Liver (tissue), 9 donors: ENCODE results near the gene PLCB4. TPM values are rescaled to one million over a fixed set of nuclear protein-coding genes. Genes with fewer than 3 reads are reported as not detected.
A peak's percentile ranks its signal among the peaks of the same experiment; 100 is the strongest.

Source experiments
- DNase-seq: peaks from one replicate; pipeline ENCODE4 v3.0.0-alpha.2; 2017; ENCODE audit warnings: low spot score
- H3K27ac ChIP-seq, 2 donors: one replicate each; pipeline ENCODE4 v1.7.0; 2013; ENCODE audit warnings: inconsistent platforms in 2 of 2, low read length in 2 of 2, control low read depth in 1 of 2, low read depth in 1 of 2, mild to moderate bottlenecking in 1 of 2
- H3K27me3 ChIP-seq, 4 donors: one replicate each; pipeline versions ENCODE4 v1.6.1 to v1.7.0; 2013; ENCODE audit warnings: low read length in 3 of 4, inconsistent platforms in 1 of 4, mild to moderate bottlenecking in 1 of 4, moderate library complexity in 1 of 4; ENCODE audit not compliant: control insufficient read depth in 4 of 4, insufficient read depth in 4 of 4
- H3K36me3 ChIP-seq, 4 donors: one replicate each; pipeline versions ENCODE4 v1.6.1 to v1.7.0; 2013; ENCODE audit warnings: low read length in 3 of 4, mild to moderate bottlenecking in 3 of 4, low read depth in 1 of 4, moderate library complexity in 1 of 4; ENCODE audit not compliant: control insufficient read depth in 4 of 4, insufficient read depth in 3 of 4
- H3K4me1 ChIP-seq, 4 donors: one replicate each; pipeline versions ENCODE4 v1.6.1 to v1.7.0; 2013; ENCODE audit warnings: low read length in 3 of 4, mild to moderate bottlenecking in 3 of 4, moderate library complexity in 1 of 4; ENCODE audit not compliant: control insufficient read depth in 4 of 4, insufficient read depth in 4 of 4
- H3K4me3 ChIP-seq, 3 donors: one replicate each; pipeline versions ENCODE4 v1.6.1 to v1.7.0; 2013; ENCODE audit warnings: low read length in 3 of 3, control low read depth in 1 of 3, low read depth in 1 of 3, mild to moderate bottlenecking in 1 of 3
- H3K9ac ChIP-seq, 2 donors: one replicate each; pipeline ENCODE4 v1.7.0; 2013; ENCODE audit warnings: low read length in 2 of 2, mild to moderate bottlenecking in 2 of 2, moderate library complexity in 2 of 2, control low read depth in 1 of 2, low read depth in 1 of 2
- H3K9me3 ChIP-seq, 4 donors: one replicate each; pipeline versions ENCODE4 v1.6.1 to v1.7.0; 2013; ENCODE audit warnings: low read length in 3 of 4; ENCODE audit not compliant: control insufficient read depth in 4 of 4
- ATF3 ChIP-seq: IDR thresholded peaks from 2 replicates; pipeline ENCODE4 v1.6.1; 2016; ENCODE audit warnings: antibody characterized with exemption
- EGR1 ChIP-seq, 2 donors: IDR thresholded peaks; 2 replicates each; pipeline ENCODE4 v1.6.1; 2016 to 2018; ENCODE audit warnings: antibody characterized with exemption in 2 of 2, low read depth in 2 of 2
- FOXA1 ChIP-seq: IDR thresholded peaks from 2 replicates; pipeline ENCODE4 v1.6.1; 2016; ENCODE audit warnings: antibody characterized with exemption
- HNF4A ChIP-seq, 2 donors: conservative IDR thresholded peaks; 2 replicates each; pipeline ENCODE4 v1.6.1; 2016; ENCODE audit warnings: antibody characterized with exemption in 2 of 2, mild to moderate bottlenecking in 2 of 2
- HNF4G ChIP-seq: IDR thresholded peaks from 2 replicates; pipeline ENCODE4 v1.6.1; 2016; ENCODE audit warnings: antibody characterized with exemption
- MAX ChIP-seq: IDR thresholded peaks from 2 replicates; pipeline ENCODE4 v1.6.1; 2016; ENCODE audit warnings: antibody characterized with exemption
- NR2F2 ChIP-seq: IDR thresholded peaks from 2 replicates; pipeline ENCODE4 v1.6.1; 2016; ENCODE audit warnings: antibody characterized with exemption
- RAD21 ChIP-seq, 2 donors: IDR thresholded peaks; 2 replicates each; pipeline ENCODE4 v1.6.1; 2016; ENCODE audit warnings: antibody characterized with exemption in 2 of 2, mild to moderate bottlenecking in 2 of 2
- REST ChIP-seq: IDR thresholded peaks from 2 replicates; pipeline ENCODE4 v1.6.1; 2016; ENCODE audit warnings: antibody characterized with exemption, mild to moderate bottlenecking
- RXRA ChIP-seq, 2 donors: IDR thresholded peaks; 2 replicates each; pipeline ENCODE4 v1.6.1; 2017 to 2018; ENCODE audit warnings: antibody characterized with exemption in 2 of 2, mild to moderate bottlenecking in 1 of 2
- YY1 ChIP-seq: IDR thresholded peaks from 2 replicates; pipeline ENCODE4 v1.6.1; 2016; ENCODE audit warnings: antibody characterized with exemption, mild to moderate bottlenecking
- WGBS: extraction: QIAGEN DNeasy Blood & Tissue Kit; methylation state at CpG from one replicate; pipeline ENCODE4 v1.1.7; 2013; 5-methylcytosine and 5-hydroxymethylcytosine counted together
- polyA plus RNA-seq, 2 donors: library from polyadenylated mRNA; stranded (reverse) in 1 of 2; unstranded in 1 of 2; fragments of 200-250 nt in 1 of 2; fragments of >200 nt in 1 of 2; fragmentation: Nextera tagmentation in 1 of 2; extraction: Ambion mirVana in 1 of 2; gene quantifications; one replicate each; pipeline versions ENCODE4 v1.2.1 to v1.2.3, GENCODE V29; 2013 to 2015
- total RNA-seq, 2 donors: library from RNA; depleted of rRNA; stranded (reverse); fragments of >200 nt; gene quantifications; one replicate each; pipeline ENCODE4 v1.2.3, GENCODE V29; 2014
- TF ChIP-seq, protein P1 (sequence below): fragments of 150-350 bp; IDR thresholded peaks from 2 replicates; pipeline ENCODE4 v1.5.1; 2017; ENCODE audit warnings: improper control_type of control experiment, low read depth, low read length; ENCODE audit not compliant: missing input control
- TF ChIP-seq, protein P2 (sequence below): IDR thresholded peaks from 2 replicates; pipeline ENCODE4 v1.6.1; 2016; ENCODE audit warnings: antibody characterized with exemption
- donor health status: healthy.
- donor health status: healthy.
- donor health status: healthy.
- donor health status: healthy.
- donor health status: healthy.

The PLCB4 gene
- total and polyA plus RNA-seq, 4 donors = 0.14 to 0.67 (median 0.30) TPM

GRCh38 chr20:9092655-9093054 lies 23.8 kb downstream of the PLCB4 start:
- Histone ChIP-seq H3K36me3 (no peaks in the 10 kb centered on the region), H3K9me3 (no peaks in the 10 kb centered on the region), H3K27ac (no peak overlapping the region), H3K4me1 (no peaks in the 10 kb centered on the region), H3K9ac (no peak overlapping the region), H3K27me3 (peaks cover 0 to 3% (median 1%) of the 10 kb centered on the region in 4 donors), H3K4me3 (no peak overlapping the region)
- no peak for DNase-seq
- 76% methylated on average over 3 of the region's 3 CpGs for WGBS
- TF ChIP-seq EGR1 (IDR thresholded peaks at IDR 0.05; ENCODE audit: low read depth in 2 of 2) = no peak
- TF ChIP-seq, protein P1, sequence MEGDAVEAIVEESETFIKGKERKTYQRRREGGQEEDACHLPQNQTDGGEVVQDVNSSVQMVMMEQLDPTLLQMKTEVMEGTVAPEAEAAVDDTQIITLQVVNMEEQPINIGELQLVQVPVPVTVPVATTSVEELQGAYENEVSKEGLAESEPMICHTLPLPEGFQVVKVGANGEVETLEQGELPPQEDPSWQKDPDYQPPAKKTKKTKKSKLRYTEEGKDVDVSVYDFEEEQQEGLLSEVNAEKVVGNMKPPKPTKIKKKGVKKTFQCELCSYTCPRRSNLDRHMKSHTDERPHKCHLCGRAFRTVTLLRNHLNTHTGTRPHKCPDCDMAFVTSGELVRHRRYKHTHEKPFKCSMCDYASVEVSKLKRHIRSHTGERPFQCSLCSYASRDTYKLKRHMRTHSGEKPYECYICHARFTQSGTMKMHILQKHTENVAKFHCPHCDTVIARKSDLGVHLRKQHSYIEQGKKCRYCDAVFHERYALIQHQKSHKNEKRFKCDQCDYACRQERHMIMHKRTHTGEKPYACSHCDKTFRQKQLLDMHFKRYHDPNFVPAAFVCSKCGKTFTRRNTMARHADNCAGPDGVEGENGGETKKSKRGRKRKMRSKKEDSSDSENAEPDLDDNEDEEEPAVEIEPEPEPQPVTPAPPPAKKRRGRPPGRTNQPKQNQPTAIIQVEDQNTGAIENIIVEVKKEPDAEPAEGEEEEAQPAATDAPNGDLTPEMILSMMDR = no peak
- TF ChIP-seq RAD21 (IDR thresholded peaks at IDR 0.05) = no peak
- TF ChIP-seq ATF3 = no peak
- TF ChIP-seq RXRA (IDR thresholded peaks at IDR 0.05) = no peak
- TF ChIP-seq YY1 = no peak
- TF ChIP-seq HNF4A (conservative IDR thresholded peaks at IDR 0.05) = no peak
- TF ChIP-seq MAX = no peak
- TF ChIP-seq NR2F2 = no peak
- TF ChIP-seq FOXA1 = no peak
- TF ChIP-seq HNF4G = no peak

DNA sequence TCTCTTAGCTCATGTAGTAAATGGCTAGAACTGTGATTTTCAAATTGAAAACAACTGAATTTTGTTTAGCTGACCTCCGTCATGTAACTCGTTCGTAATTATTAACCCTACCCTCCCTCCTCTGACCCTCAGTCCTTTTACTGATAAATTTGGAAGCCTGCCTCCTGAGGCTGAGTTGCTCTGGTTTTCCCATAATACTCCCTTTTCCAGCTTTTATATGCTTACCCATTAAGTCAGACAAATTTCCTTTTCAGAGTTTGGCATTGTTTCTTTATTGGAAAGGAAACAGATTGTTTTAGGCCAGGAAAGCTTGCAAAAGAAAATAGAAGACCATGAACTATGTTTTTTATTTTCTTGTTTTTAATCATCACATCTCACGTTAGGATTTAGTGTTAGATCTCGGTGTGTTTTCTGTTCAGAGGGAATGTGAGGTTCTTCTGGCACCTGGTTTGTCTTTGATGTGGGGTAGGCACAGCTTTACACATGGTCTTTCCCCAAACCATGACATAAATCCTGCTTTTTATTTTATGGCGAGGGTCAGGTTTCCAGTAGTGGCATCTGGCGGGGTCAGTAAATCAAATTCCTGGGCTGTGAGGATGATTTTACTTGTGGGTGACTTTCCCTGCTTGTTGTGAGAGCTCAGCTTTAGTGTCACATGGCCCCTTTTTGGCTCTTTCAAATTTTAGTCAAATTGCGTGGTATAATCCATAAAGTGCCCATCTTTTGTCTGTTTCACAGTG lies 24.5 kb downstream of the PLCB4 start:
- Histone ChIP-seq H3K27me3 (peaks cover 0 to 3% (median 0%) of the 10 kb centered on the region in 4 donors), H3K36me3 (no peaks in the 10 kb centered on the region), H3K9me3 (no peaks in the 10 kb centered on the region), H3K9ac (no peak overlapping the region), H3K4me3 (no peak overlapping the region), H3K27ac (no peak overlapping the region), H3K4me1 (no peaks in the 10 kb centered on the region)
- peak; percentile 29 for TF ChIP-seq NR2F2
- TF ChIP-seq, protein P2, sequence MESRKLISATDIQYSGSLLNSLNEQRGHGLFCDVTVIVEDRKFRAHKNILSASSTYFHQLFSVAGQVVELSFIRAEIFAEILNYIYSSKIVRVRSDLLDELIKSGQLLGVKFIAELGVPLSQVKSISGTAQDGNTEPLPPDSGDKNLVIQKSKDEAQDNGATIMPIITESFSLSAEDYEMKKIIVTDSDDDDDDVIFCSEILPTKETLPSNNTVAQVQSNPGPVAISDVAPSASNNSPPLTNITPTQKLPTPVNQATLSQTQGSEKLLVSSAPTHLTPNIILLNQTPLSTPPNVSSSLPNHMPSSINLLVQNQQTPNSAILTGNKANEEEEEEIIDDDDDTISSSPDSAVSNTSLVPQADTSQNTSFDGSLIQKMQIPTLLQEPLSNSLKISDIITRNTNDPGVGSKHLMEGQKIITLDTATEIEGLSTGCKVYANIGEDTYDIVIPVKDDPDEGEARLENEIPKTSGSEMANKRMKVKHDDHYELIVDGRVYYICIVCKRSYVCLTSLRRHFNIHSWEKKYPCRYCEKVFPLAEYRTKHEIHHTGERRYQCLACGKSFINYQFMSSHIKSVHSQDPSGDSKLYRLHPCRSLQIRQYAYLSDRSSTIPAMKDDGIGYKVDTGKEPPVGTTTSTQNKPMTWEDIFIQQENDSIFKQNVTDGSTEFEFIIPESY = no peak
- no peak for DNase-seq
- 48% methylated on average over 8 of the region's 8 CpGs for WGBS

GRCh38 chr20:9099372-9099771 lies 30.5 kb downstream of the PLCB4 start:
- TF ChIP-seq MAX (no peak), HNF4G (no peak), NR2F2 (no peak), REST (no peak), ATF3 (no peak), RAD21 (IDR thresholded peaks at IDR 0.05) (no peak)
- TF ChIP-seq, protein P2 = no peak
- no peak for DNase-seq
- Histone ChIP-seq H3K4me1 (no peaks in the 10 kb centered on the region), H3K27me3 (no peaks in the 10 kb centered on the region), H3K27ac (no peak overlapping the region), H3K9ac (no peak overlapping the region), H3K4me3 (no peak overlapping the region), H3K9me3 (peaks cover 0 to 3% (median under 1%) of the 10 kb centered on the region in 4 donors), H3K36me3 (no peaks in the 10 kb centered on the region)
- WGBS = 68% methylated on average over 2 of the region's 2 CpGs
